ENCODE measurements around the gene NXPH3. TPM values are rescaled to one million over a fixed set of nuclear protein-coding genes. Genes with fewer than 3 reads are reported as not detected.
A peak's percentile ranks its signal among the peaks of the same experiment; 100 is the strongest.

Gene NXPH3
- total RNA-seq, 2 experiments from 2014 or later = 0.20 to 0.29 TPM

DNA sequence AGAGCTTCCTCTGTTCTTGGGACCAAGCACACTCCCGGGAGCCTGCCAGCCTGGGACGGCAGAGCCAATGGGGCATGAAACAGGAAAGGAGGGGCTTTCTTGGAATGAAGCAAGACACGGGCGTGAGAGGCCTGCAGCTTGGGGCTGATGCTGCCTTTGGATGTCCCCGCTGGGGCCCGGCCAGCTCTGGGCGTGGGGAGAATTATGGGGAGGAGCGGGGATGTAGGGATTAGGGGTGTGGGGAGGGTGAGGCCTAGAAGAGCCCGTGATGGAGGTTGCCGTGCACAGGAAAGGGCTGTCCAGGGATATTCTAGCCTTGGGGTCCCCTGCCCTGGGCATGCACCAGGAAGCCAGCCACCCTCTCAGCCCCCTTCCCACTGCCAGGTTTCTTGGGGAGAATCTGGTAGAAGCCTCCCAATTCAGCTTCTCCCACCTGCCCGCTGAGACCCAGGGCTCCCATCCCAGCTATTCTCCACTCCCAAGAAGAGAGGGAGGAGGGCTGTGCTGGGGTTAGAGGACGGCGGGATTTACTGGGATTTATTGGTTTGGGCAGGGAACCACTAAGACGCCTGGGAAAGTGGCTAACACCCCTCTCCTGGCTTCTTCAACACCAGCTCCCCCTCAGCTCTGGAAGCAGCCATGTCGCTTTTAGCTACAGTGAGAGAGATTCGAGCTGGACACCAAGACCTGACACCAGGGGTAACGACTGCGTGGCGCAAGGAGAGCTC, 20.0 kb upstream of the NXPH3 start:
- Mint-ChIP-seq H3K4me3 (no peak overlapping the region), H3K4me1 (ENCODE audit: low read depth) (peaks cover 2% of the 10 kb centered on the region), H3K27ac (peak overlapping the region; percentile 20), H3K36me3 (ENCODE audit: low read depth) (no peaks in the 10 kb centered on the region), H3K27me3 (peaks cover 2% of the 10 kb centered on the region), H3K9me3 (no peaks in the 10 kb centered on the region)
- DNase-seq = no peak
- ChIA-PET POLR2A (interaction anchor here (0.8 to 1.2 kb wide), 2 partner anchors 121 to 153 kb away, joined by 3 to 5 read pairs; no protein-coding TSS in a partner anchor), CTCF (interaction anchor here (0.8 to 22.8 kb wide), 47 partner anchors 9 to 501 kb away, joined by 3 to 780 read pairs (median 7); partner anchors contain the start of genes ITGA3, NGFR, NXPH3 and PHB1)
- TF ChIP-seq, protein P1, sequence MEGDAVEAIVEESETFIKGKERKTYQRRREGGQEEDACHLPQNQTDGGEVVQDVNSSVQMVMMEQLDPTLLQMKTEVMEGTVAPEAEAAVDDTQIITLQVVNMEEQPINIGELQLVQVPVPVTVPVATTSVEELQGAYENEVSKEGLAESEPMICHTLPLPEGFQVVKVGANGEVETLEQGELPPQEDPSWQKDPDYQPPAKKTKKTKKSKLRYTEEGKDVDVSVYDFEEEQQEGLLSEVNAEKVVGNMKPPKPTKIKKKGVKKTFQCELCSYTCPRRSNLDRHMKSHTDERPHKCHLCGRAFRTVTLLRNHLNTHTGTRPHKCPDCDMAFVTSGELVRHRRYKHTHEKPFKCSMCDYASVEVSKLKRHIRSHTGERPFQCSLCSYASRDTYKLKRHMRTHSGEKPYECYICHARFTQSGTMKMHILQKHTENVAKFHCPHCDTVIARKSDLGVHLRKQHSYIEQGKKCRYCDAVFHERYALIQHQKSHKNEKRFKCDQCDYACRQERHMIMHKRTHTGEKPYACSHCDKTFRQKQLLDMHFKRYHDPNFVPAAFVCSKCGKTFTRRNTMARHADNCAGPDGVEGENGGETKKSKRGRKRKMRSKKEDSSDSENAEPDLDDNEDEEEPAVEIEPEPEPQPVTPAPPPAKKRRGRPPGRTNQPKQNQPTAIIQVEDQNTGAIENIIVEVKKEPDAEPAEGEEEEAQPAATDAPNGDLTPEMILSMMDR (IDR thresholded peaks at IDR 0.05) = no peak
- ATAC-seq = no peak
- intact Hi-C loops (cut with micrococcal nuclease) = loop anchor here (2.0 to 10.0 kb wide), 3 partner anchors 61 to 147 kb away; partner anchors contain the start of gene NGFR

DNA sequence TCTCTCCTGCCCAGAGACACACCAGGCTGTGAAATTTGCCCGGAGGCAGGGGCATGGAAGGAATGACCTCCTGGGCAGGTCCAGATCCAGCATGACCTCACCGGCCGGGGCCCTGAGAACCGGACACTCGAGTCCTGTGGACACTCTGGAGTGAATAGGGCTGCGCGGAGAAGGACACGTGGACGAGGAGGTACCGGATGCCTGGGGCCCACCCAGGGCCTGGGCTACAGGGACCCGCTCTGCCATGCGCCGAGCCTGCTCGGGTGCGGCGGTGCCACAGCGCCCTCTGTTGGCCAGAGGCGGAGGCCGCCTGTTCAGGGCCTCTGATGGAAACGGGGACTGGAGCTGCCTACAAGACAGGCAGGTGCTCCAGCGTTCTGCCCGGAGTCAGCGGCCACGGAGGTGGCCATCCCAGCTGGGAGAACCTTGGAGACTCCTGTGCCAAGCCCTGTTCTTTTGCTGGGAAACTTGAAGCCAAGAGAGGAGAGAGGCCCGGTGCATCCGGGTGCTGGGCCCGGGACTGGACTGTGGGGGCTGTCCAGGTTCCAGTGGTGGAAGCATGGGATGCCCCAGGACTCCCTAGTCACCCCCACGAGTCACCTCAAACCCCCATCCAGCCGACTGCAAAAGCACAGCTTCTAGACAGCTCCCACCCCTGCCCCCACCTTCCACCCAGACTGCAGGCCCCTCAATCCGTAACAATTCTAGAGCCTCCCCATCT, 19.3 kb upstream of the NXPH3 start:
- DNase-seq (peak; percentile 90), ATAC-seq (peak; percentile 98)
- intact Hi-C loops (cut with micrococcal nuclease) = loop anchor here (2.0 to 10.0 kb wide), 3 partner anchors 62 to 148 kb away; partner anchors contain the start of gene NGFR
- no peaks in the 10 kb centered on the region for H3K36me3 Mint-ChIP-seq (ENCODE audit: low read depth)
- H3K4me1 Mint-ChIP-seq (ENCODE audit: low read depth) = peaks cover 2% of the 10 kb centered on the region
- ChIA-PET POLR2A (interaction anchor here (0.6 to 1.2 kb wide), 3 partner anchors 121 to 282 kb away, joined by 3 to 5 read pairs (median 3); no protein-coding TSS in a partner anchor), CTCF (interaction anchor here (0.6 to 22.8 kb wide), 82 partner anchors 9 to 500 kb away, joined by 3 to 780 read pairs (median 5); partner anchors contain the start of genes ITGA3, NGFR, NXPH3 and PHB1)
- H3K27ac Mint-ChIP-seq = peak overlapping the region; percentile 20
- peaks cover 2% of the 10 kb centered on the region for H3K27me3 Mint-ChIP-seq
- H3K4me3 Mint-ChIP-seq = no peak overlapping the region
- no peaks in the 10 kb centered on the region for H3K9me3 Mint-ChIP-seq
- TF ChIP-seq, protein P1 (IDR thresholded peaks at IDR 0.05) = peak; percentile 98

DNA sequence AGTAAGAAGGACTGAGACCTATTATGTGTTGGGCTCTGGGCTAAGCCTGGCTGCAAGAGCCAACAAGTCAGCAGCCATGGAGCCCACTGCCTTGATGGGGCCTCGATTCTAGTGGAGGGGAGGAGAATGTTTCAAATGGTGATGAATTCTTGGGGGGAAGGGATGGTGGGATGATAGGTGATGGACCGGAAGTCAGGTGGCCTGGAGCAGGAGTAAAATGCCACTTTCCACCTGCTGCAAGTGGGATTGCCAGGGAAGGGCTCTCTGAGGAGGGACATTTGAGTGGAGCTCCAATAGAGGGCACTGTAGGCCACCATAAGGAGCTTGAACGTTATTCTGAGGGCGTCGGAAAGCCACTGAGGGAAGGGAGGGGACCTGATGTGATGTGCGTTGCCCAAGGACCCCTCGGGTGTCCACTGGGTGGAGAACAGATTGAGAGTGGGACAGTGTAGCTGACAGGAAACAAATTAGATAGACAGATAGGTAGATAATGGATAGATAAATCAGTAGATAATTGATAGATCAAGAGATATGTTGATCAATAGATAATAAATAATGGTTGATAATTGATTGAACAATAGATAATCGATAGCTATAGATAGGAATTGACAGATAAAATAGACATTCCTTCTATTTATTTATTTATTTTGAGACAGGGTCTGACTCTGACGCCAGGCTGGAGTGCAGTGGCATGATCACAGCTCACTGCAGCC, 18.2 kb upstream of the NXPH3 start:
- peak; percentile 63 for DNase-seq
- H3K9me3 Mint-ChIP-seq = no peaks in the 10 kb centered on the region
- TF ChIP-seq, protein P1 (IDR thresholded peaks at IDR 0.05) = peak; percentile 83
- H3K27me3 Mint-ChIP-seq = peaks cover 2% of the 10 kb centered on the region
- peak; percentile 54 for ATAC-seq
- H3K27ac Mint-ChIP-seq = no peak overlapping the region
- peaks cover 2% of the 10 kb centered on the region for H3K4me1 Mint-ChIP-seq (ENCODE audit: low read depth)
- intact Hi-C loops (cut with micrococcal nuclease) = loop anchor here (2.0 to 10.0 kb wide), 3 partner anchors 63 to 149 kb away; partner anchors contain the start of gene NGFR
- no peaks in the 10 kb centered on the region for H3K36me3 Mint-ChIP-seq (ENCODE audit: low read depth)
- no peak overlapping the region for H3K4me3 Mint-ChIP-seq
- POLR2A ChIA-PET = interaction anchor here (0.9 kb wide), 1 partner anchor 174 kb away, joined by 3 read pairs; no protein-coding TSS in a partner anchor
- CTCF ChIA-PET = interaction anchor here (0.7 to 22.8 kb wide), 61 partner anchors 9 to 440 kb away, joined by 3 to 780 read pairs (median 5); partner anchors contain the start of genes NGFR, NXPH3, PHB1 and SLC35B1

DNA sequence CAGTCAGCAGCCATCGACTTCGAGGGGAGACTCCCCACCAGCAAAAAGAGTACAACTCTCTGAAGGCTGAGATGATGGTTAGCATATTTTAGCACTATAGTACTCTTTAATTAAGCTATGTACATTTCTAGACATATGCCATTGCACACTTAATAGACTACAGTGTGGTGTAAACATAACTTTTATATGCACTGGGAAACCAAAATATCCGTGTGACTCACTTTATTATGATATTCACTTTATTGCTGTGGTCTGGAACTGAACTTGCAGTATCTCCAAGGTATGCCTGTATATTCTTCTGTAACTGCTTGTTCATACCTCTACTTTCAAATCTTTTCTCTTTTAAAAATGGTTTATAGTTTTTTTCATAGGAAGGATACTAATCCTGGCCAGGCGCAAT, 11.0 kb upstream of the NXPH3 start:
- POLR2A ChIA-PET = no interaction called here
- ATAC-seq (no peak), DNase-seq (no peak)
- Mint-ChIP-seq H3K9me3 (no peaks in the 10 kb centered on the region), H3K27me3 (peaks cover 6% of the 10 kb centered on the region), H3K27ac (no peak overlapping the region), H3K4me1 (ENCODE audit: low read depth) (peaks cover 16% of the 10 kb centered on the region), H3K4me3 (no peak overlapping the region), H3K36me3 (ENCODE audit: low read depth) (no peaks in the 10 kb centered on the region)
- CTCF ChIA-PET = interaction anchor here (22.8 kb wide), 1 partner anchor 138 kb away, joined by 780 read pairs; the partner anchor contains the start of gene SLC35B1
- intact Hi-C loops (cut with micrococcal nuclease) = no loop called here
- TF ChIP-seq, protein P1 (IDR thresholded peaks at IDR 0.05) = no peak
